H1 (cell line): ENCODE data around the gene SP4. TPM values are rescaled to one million over a fixed set of nuclear protein-coding genes. Genes with fewer than 3 reads are reported as not detected.
A peak's percentile ranks its signal among the peaks of the same experiment; 100 is the strongest.

ENCODE experiments used
- CTCF ChIA-PET: fragments of 300-600 bp; sonication (Branson Sonifier 250); formaldehyde crosslinking; loops from one replicate; lab custom pipeline; 2021; ENCODE audit not compliant: partially characterized antibody; lab: Charles Lee
- POLR2A ChIA-PET: fragments of 300-600 bp; sonication (Branson Sonifier 250); formaldehyde crosslinking; loops from one replicate; lab custom pipeline; 2021; ENCODE audit warnings: inconsistent platforms; ENCODE audit not compliant: partially characterized antibody; lab: Charles Lee
- DNase-seq, 2 experiments: peaks; one replicate each; pipeline versions ENCODE4 v3.0.0 to v3.0.0-alpha.2; 2010 to 2022; ENCODE audit warnings: low spot score in 2 of 2, low read depth in 1 of 2, mixed read lengths in 1 of 2
- FAIRE-seq: peaks from 2 replicates; lab custom pipeline; 2011; peaks lifted over from hg19 to GRCh38; lab: Jason Lieb, UNC
- H2AFZ ChIP-seq: 2 replicates; pipeline ENCODE4 v1.8.1; 2012; ENCODE audit warnings: low read length, inconsistent platforms
- H2AK5ac ChIP-seq: 2 replicates; pipeline ENCODE4 v1.6.1; 2013; ENCODE audit warnings: low read depth, low read length
- H2BK120ac ChIP-seq: replicated peaks from 2 replicates; pipeline ENCODE3; 2013; ENCODE audit warnings: low read depth, low read length, inconsistent platforms
- H2BK12ac ChIP-seq: 2 replicates; pipeline ENCODE4 v1.6.1; 2013; ENCODE audit warnings: low read depth, low read length
- H2BK15ac ChIP-seq: 2 replicates; pipeline ENCODE4 v1.6.1; 2013; ENCODE audit warnings: low read length
- H2BK20ac ChIP-seq: 2 replicates; pipeline ENCODE4 v1.6.1; 2013; ENCODE audit warnings: low read length
- H2BK5ac ChIP-seq: 2 replicates; pipeline ENCODE4 v1.6.1; 2013; ENCODE audit warnings: low read depth, low read length
- H3K14ac ChIP-seq: 2 replicates; pipeline ENCODE4 v1.6.1; 2013; ENCODE audit warnings: inconsistent platforms; ENCODE audit not compliant: insufficient read length
- H3K18ac ChIP-seq: 2 replicates; pipeline ENCODE4 v1.6.1; 2013; ENCODE audit warnings: low read length; ENCODE audit errors: extremely low read depth
- H3K23ac ChIP-seq: 2 replicates; pipeline ENCODE4 v1.6.1; 2013; ENCODE audit warnings: inconsistent platforms; ENCODE audit not compliant: insufficient read length
- H3K23me2 ChIP-seq: 2 replicates; pipeline ENCODE4 v1.6.1; 2013; ENCODE audit warnings: low read depth, low read length
- H3K27ac ChIP-seq: 2 replicates; pipeline ENCODE4 v1.6.1; 2011; ENCODE audit warnings: low read depth, low read length, inconsistent platforms
- H3K27me3 ChIP-seq, 4 experiments: replicated peaks in 1 of 4; 1 replicate in 1 of 4; 2 replicates in 3 of 4; pipeline versions ENCODE4 v1.6.1 to v1.8.1; 2011 to 2013; ENCODE audit warnings: low read length in 3 of 4, mild to moderate bottlenecking in 3 of 4, inconsistent platforms in 2 of 4, mixed read lengths in 2 of 4, moderate library complexity in 1 of 4; ENCODE audit not compliant: control insufficient read depth in 3 of 4, insufficient read depth in 3 of 4; ENCODE audit errors: extremely low read depth in 1 of 4
- H3K36me3 ChIP-seq, 4 experiments: 2 replicates each; pipeline versions ENCODE4 v1.6.1 to v1.8.1; 2011 to 2013; ENCODE audit warnings: mild to moderate bottlenecking in 4 of 4, low read length in 3 of 4, moderate library complexity in 2 of 4, control low read depth in 1 of 4, inconsistent platforms in 1 of 4; ENCODE audit not compliant: insufficient read depth in 4 of 4, control insufficient read depth in 2 of 4
- H3K4ac ChIP-seq: replicated peaks from 2 replicates; pipeline ENCODE3; 2013; ENCODE audit warnings: low read length, low read depth, mixed read lengths, inconsistent platforms; ENCODE audit not compliant: insufficient read length
- H3K4me1 ChIP-seq, 4 experiments: replicated peaks in 1 of 4; 1 replicate in 1 of 4; 2 replicates in 3 of 4; pipeline versions ENCODE4 v1.6.1 to v1.8.1; 2011 to 2013; ENCODE audit warnings: low read length in 3 of 4, inconsistent platforms in 2 of 4, mixed read lengths in 1 of 4; ENCODE audit not compliant: insufficient read depth in 4 of 4, control insufficient read depth in 3 of 4
- H3K4me2 ChIP-seq, 2 experiments: 2 replicates each; pipeline versions ENCODE4 v1.6.1 to v1.8.1; 2011 to 2013; ENCODE audit warnings: low read depth in 2 of 2, low read length in 2 of 2, control low read depth in 1 of 2, inconsistent platforms in 1 of 2, mild to moderate bottlenecking in 1 of 2; ENCODE audit not compliant: insufficient read depth in 1 of 2
- H3K4me3 ChIP-seq, 4 experiments: fragments of 200-600, 300-600 bp in 1 of 4; sonication (generic), shearing (Covaris generic), sonication (Bioruptor Twin) in 1 of 4; 2 replicates each; pipeline versions ENCODE4 v1.5.1 to v1.8.1; 2011 to 2016; ENCODE audit warnings: low read length in 4 of 4, low read depth in 3 of 4, control low read depth in 2 of 4, inconsistent platforms in 2 of 4, mild to moderate bottlenecking in 2 of 4, mixed read lengths in 1 of 4, moderate library complexity in 1 of 4; ENCODE audit not compliant: insufficient read depth in 2 of 4; ENCODE audit errors: extremely low read depth in 1 of 4
- H3K56ac ChIP-seq: replicated peaks from 2 replicates; pipeline ENCODE3; 2013; ENCODE audit warnings: low read depth, mild to moderate bottlenecking, mixed read lengths, low read length, inconsistent platforms; ENCODE audit not compliant: insufficient read length
- H3K79me1 ChIP-seq: 2 replicates; pipeline ENCODE4 v1.6.1; 2013; ENCODE audit warnings: low read depth, low read length, control low read depth
- H3K79me2 ChIP-seq, 2 experiments: 2 replicates each; pipeline versions ENCODE4 v1.6.1 to v1.8.1; 2012 to 2013; ENCODE audit warnings: low read length in 2 of 2, mild to moderate bottlenecking in 2 of 2, inconsistent platforms in 1 of 2; ENCODE audit not compliant: insufficient read depth in 2 of 2, control insufficient read depth in 1 of 2
- H3K9ac ChIP-seq, 4 experiments: replicated peaks in 1 of 4; 1 replicate in 1 of 4; 2 replicates in 3 of 4; pipeline versions ENCODE4 v1.6.1 to v1.8.1; 2011 to 2013; ENCODE audit warnings: low read depth in 3 of 4, low read length in 3 of 4, control low read depth in 2 of 4, mild to moderate bottlenecking in 2 of 4, moderate library complexity in 2 of 4, inconsistent platforms in 1 of 4; ENCODE audit errors: extremely low read depth in 1 of 4
- H3K9me3 ChIP-seq, 2 experiments: 2 replicates each; pipeline versions ENCODE4 v1.6.1 to v1.8.1; 2012 to 2013; ENCODE audit warnings: mild to moderate bottlenecking in 2 of 2, moderate library complexity in 2 of 2, control low read depth in 1 of 2, inconsistent platforms in 1 of 2, low read depth in 1 of 2, low read length in 1 of 2, mixed read lengths in 1 of 2; ENCODE audit not compliant: insufficient read depth in 2 of 2
- H4K20me1 ChIP-seq, 2 experiments: replicated peaks in 1 of 2; 2 replicates each; pipeline versions ENCODE3 to v1.8.1; 2011 to 2013; ENCODE audit warnings: inconsistent platforms in 2 of 2, low read length in 2 of 2, mild to moderate bottlenecking in 1 of 2; ENCODE audit not compliant: insufficient read depth in 2 of 2, control insufficient read depth in 1 of 2
- H4K5ac ChIP-seq: 2 replicates; pipeline ENCODE4 v1.6.1; 2013; ENCODE audit warnings: low read length, low read depth, mixed read lengths, inconsistent platforms; ENCODE audit not compliant: insufficient read length
- H4K8ac ChIP-seq: 2 replicates; pipeline ENCODE4 v1.8.0; 2013; ENCODE audit warnings: mild to moderate bottlenecking, moderate library complexity, low read length, inconsistent platforms; ENCODE audit not compliant: insufficient read depth; ENCODE audit errors: extremely low read depth
- H4K91ac ChIP-seq: replicated peaks from 2 replicates; pipeline ENCODE3; 2013; ENCODE audit warnings: low read length, mixed read lengths, inconsistent platforms; ENCODE audit not compliant: insufficient read length
- ASH2L ChIP-seq: fragments of 200-600, 300-600 bp; sonication (generic); IDR thresholded peaks from one replicate; pipeline ENCODE4 v1.7.1; 2017; ENCODE audit warnings: low read length
- BACH1 ChIP-seq: IDR thresholded peaks from 2 replicates; pipeline ENCODE4 v1.6.1; 2012; ENCODE audit warnings: low read length, improper control_type of control experiment
- CBX5 ChIP-seq: fragments of 300-800, 300-1000 bp; sonication (generic); IDR thresholded peaks from 2 replicates; pipeline ENCODE4 v1.7.1; 2016; ENCODE audit warnings: antibody characterized with exemption, low read length, low read depth
- CHD1 ChIP-seq: IDR thresholded peaks from 2 replicates; pipeline ENCODE4 v1.6.1; 2012; ENCODE audit warnings: low read depth, low read length, improper control_type of control experiment
- CHD2 ChIP-seq: IDR thresholded peaks from 2 replicates; pipeline ENCODE4 v1.6.1; 2012; ENCODE audit warnings: low read length, improper control_type of control experiment
- EGR1 ChIP-seq: IDR thresholded peaks from 2 replicates; pipeline ENCODE4 v1.6.1; 2011; ENCODE audit warnings: low read depth, low read length, borderline replicate concordance
- EZH2 ChIP-seq: fragments of 200-600 bp; sonication (generic); IDR thresholded peaks from 2 replicates; pipeline ENCODE4 v1.7.1; 2012; ENCODE audit warnings: low read depth, mild to moderate bottlenecking, moderate library complexity, low read length, inconsistent platforms; ENCODE audit not compliant: severe bottlenecking
- SP2 ChIP-seq: IDR thresholded peaks from 2 replicates; pipeline ENCODE4 v1.6.1; 2012; ENCODE audit warnings: mild to moderate bottlenecking, low read length, inconsistent platforms
- ZNF274 ChIP-seq: IDR thresholded peaks from 2 replicates; pipeline ENCODE4 v1.7.0; 2012; ENCODE audit warnings: low read length, borderline replicate concordance; ENCODE audit errors: extremely low read depth
- WGBS, 2 experiments: shearing (Covaris generic) in 1 of 2; methylation state at CpG; one replicate each; pipeline versions ENCODE4 v1.1.6 to v1.1.7; 2013 to 2015; ENCODE audit warnings: low lambda C conversion rate in 2 of 2, mixed read lengths in 2 of 2, inconsistent platforms in 1 of 2, low coverage in 1 of 2, missing lambda C conversion rate in 1 of 2; ENCODE audit not compliant: insufficient replicate concordance in 2 of 2, insufficient coverage in 1 of 2, insufficient read length in 1 of 2; ENCODE audit errors: extremely low coverage in 1 of 2, missing lambda C conversion rate in 1 of 2; 5-methylcytosine and 5-hydroxymethylcytosine counted together
- polyA plus RNA-seq, 7 experiments: library from polyadenylated mRNA; depleted of rRNA in 3 of 7; stranded (reverse) in 5 of 7; unstranded in 2 of 7; fragments of >200 nt in 5 of 7; fragments of 200-250 nt in 2 of 7; gene quantifications; 1 replicate in 5 of 7; 2 replicates in 1 of 7; 4 replicates in 1 of 7; pipeline versions ENCODE4 v1.2.1 to v1.2.3, GENCODE V29; 2011 to 2013; ENCODE audit warnings: missing spikeins in 2 of 7, mixed read lengths in 2 of 7
- total RNA-seq: library from RNA; stranded (reverse); fragmentation: NEBNext Ultra II Directional; extraction: Animal tissue kit (Norgen Biotek cat#: 25700); gene quantifications from 2 replicates; pipeline ENCODE4 v1.2.1, GENCODE V29; 2021
- TF ChIP-seq, protein P1 (sequence below): IDR thresholded peaks from 2 replicates; pipeline ENCODE4 v1.6.1; 2012; ENCODE audit warnings: inconsistent platforms

SP4 gene
- total and polyA plus RNA-seq, 2 of the 8 experiments (the other 6 are each of a cell fraction or from before 2014, with no cell fraction given): 10.0 to 24.0 TPM

- no peak for DNase-seq
- no peak overlapping the region for H3K23ac ChIP-seq
- H2AK5ac ChIP-seq: no peak overlapping the region
- H3K14ac ChIP-seq: no peak overlapping the region
- H3K79me2 ChIP-seq: peaks cover 7 to 70% of the 10 kb centered on the region in 2 experiments
- H4K8ac ChIP-seq: no peak overlapping the region
- FAIRE-seq: no peak
- no peaks in the 10 kb centered on the region for H3K27me3 ChIP-seq
- H3K4me3 ChIP-seq: peak overlapping the region in 3 of 4 experiments; percentile 9 to 61 (median 20); a peak in 4 of 8 replicates
- no peak overlapping the region for H4K91ac ChIP-seq
- H3K36me3 ChIP-seq: peaks cover 5 to 29% (median 7%) of the 10 kb centered on the region in 4 experiments; a peak in 7 of 8 replicates
- H3K27ac ChIP-seq: no peak overlapping the region
- peak overlapping the region in 1 of 4 experiments; percentile 8; a peak in 1 of 7 replicates for H3K9ac ChIP-seq
- no peak overlapping the region for H4K5ac ChIP-seq
- POLR2A ChIA-PET: interaction anchor here (1.2 to 2.3 kb wide), 5 partner anchors 9 to 112 kb away, joined by 3 to 14 read pairs (median 5); no protein-coding TSS in a partner anchor
- no peak overlapping the region for H3K56ac ChIP-seq
- H2BK12ac ChIP-seq: no peak overlapping the region
- H3K79me1 ChIP-seq: peaks cover 3% of the 10 kb centered on the region; the same call in 1 of the 2 replicates
- no peak overlapping the region for H2BK15ac ChIP-seq
- CTCF ChIA-PET: interaction anchor here (0.7 to 2.1 kb wide), 4 partner anchors 13 to 337 kb away, joined by 3 to 6 read pairs (median 4); no protein-coding TSS in a partner anchor
- H2BK20ac ChIP-seq: no peak overlapping the region
- no peak overlapping the region for H2AFZ ChIP-seq
- WGBS, 2 experiments: 79% methylated on average over 3 of the region's 3 CpGs; no CpG with 5 or more reads in 1 of the 2 experiments
- no peak overlapping the region for H3K18ac ChIP-seq
- no peaks in the 10 kb centered on the region for H3K9me3 ChIP-seq
- H3K4me1 ChIP-seq: peaks cover 10 to 23% (median 21%) of the 10 kb centered on the region in 4 experiments; a peak in 6 of 7 replicates
- H4K20me1 ChIP-seq: peaks cover 0 to 8% of the 10 kb centered on the region in 2 experiments
- no peak overlapping the region for H3K4ac ChIP-seq
- no peak overlapping the region for H2BK5ac ChIP-seq
- no peak overlapping the region for H2BK120ac ChIP-seq
- peaks cover 13% of the 10 kb centered on the region for H3K23me2 ChIP-seq
- H3K4me2 ChIP-seq: peak overlapping the region; percentile 54 to 87
- TF ChIP-seq EGR1 (no peak), BACH1 (no peak), CHD2 (no peak), EZH2 (no peak), SP2 (no peak), CBX5 (no peak), ZNF274 (no peak), CHD1 (no peak), ASH2L (no peak)
- TF ChIP-seq, protein P1, sequence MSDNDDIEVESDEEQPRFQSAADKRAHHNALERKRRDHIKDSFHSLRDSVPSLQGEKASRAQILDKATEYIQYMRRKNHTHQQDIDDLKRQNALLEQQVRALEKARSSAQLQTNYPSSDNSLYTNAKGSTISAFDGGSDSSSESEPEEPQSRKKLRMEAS: no peak
Observed at GRCh38 chr7:21430575-21430954, 2.7 kb downstream of the SP4 start.
